Measurements from ENCODE around the gene DMXL1. TPM values are rescaled to one million over a fixed set of nuclear protein-coding genes. Genes with fewer than 3 reads are reported as not detected.

The DMXL1 gene
- total RNA-seq, 1 donor from 2014 or later: 56.5 TPM

DNA sequence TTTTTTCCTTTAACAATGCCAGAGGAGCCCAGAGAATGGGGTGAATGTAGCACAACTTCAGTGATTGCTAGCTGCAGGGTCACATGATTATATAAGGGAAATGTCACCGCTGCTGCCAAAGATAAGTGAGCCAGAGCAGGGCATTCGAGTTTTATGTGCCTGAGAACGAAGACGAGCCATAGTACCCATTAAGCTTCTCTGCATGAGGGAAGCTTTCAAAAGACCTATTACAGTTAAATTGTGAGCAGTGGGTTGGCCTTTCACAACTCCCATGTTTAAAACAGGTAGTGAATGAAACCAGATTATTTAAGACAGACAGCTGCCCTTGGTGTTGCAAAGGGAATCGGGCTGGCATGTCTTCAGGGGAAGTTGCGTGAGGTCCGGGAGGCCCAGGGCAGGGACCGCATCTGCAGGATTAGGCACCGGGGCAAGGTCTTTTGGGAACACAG lies 202.5 kb downstream of the DMXL1 start:
- Histone ChIP-seq H3K4me3 (no peak overlapping the region), H3K27ac (no peak overlapping the region), H3K9me3 (no peaks in the 10 kb centered on the region), H3K36me3 (no peaks in the 10 kb centered on the region), H3K4me1 (peaks cover 51% of the 10 kb centered on the region), H3K27me3 (no peaks in the 10 kb centered on the region)
- no peak for DNase-seq (ENCODE audit: extremely low spot score in 2 of 2)
- TF ChIP-seq POLR2AphosphoS5 (IDR thresholded peaks at IDR 0.05; ENCODE audit: insufficient read depth in 1 of 2, low read depth in 1 of 2): no peak
- TF ChIP-seq, protein P1, sequence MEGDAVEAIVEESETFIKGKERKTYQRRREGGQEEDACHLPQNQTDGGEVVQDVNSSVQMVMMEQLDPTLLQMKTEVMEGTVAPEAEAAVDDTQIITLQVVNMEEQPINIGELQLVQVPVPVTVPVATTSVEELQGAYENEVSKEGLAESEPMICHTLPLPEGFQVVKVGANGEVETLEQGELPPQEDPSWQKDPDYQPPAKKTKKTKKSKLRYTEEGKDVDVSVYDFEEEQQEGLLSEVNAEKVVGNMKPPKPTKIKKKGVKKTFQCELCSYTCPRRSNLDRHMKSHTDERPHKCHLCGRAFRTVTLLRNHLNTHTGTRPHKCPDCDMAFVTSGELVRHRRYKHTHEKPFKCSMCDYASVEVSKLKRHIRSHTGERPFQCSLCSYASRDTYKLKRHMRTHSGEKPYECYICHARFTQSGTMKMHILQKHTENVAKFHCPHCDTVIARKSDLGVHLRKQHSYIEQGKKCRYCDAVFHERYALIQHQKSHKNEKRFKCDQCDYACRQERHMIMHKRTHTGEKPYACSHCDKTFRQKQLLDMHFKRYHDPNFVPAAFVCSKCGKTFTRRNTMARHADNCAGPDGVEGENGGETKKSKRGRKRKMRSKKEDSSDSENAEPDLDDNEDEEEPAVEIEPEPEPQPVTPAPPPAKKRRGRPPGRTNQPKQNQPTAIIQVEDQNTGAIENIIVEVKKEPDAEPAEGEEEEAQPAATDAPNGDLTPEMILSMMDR (IDR thresholded peaks at IDR 0.05): no peak
- TF ChIP-seq POLR2A (IDR thresholded peaks at IDR 0.05): no peak
- intact Hi-C loops (cut with DNase I): loop anchor here (10.0 kb wide), 1 partner anchor 51 kb away; no protein-coding TSS in a partner anchor

DNA sequence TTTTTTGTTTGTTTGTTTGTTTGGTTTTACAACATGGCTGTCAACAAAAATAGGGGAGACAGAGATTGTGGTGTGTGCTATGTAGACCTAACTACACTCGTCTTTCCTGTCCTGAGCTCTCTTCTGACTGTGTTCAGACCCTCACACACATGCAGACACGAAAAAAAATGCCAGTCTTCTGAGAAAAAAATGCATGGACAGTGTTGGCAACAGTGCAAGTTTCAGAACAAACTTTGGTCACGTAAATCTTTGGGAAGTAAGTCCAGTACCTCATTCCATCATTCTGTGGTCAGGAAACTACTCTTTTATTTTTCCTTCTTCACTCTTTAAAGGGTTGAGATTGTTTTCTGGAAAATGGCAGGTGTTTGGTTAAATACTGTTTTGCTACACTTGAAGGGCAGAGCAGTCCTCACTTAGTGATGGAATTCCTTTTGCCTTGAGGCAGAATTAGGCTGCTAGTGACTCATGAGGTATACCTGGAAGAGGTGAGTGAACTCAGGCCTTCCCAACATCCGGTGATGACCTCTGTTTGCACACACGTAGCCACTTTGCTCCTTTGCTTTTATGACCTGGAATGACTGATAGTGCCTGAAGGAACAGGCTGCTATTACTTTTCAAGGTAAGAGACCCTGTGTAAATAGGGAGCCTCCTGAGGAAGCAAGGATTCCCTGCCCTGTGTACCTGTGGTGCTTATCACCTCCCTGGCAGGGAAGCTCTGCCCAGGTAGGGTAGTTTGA lies 203.3 kb downstream of the DMXL1 start:
- Histone ChIP-seq H3K27ac (peak overlapping the region; percentile 64), H3K27me3 (no peaks in the 10 kb centered on the region), H3K4me1 (peaks cover 52% of the 10 kb centered on the region), H3K4me3 (no peak overlapping the region), H3K36me3 (no peaks in the 10 kb centered on the region), H3K9me3 (no peaks in the 10 kb centered on the region)
- intact Hi-C loops (cut with DNase I): loop anchor here (10.0 kb wide), 1 partner anchor 51 kb away; no protein-coding TSS in a partner anchor
- TF ChIP-seq, protein P1 (IDR thresholded peaks at IDR 0.05): no peak
- no peak for TF ChIP-seq POLR2A (IDR thresholded peaks at IDR 0.05)
- no peak for TF ChIP-seq POLR2AphosphoS5 (IDR thresholded peaks at IDR 0.05; ENCODE audit: insufficient read depth in 1 of 2, low read depth in 1 of 2)
- no peak for DNase-seq (ENCODE audit: extremely low spot score in 2 of 2)

- TF ChIP-seq, protein P1 (IDR thresholded peaks at IDR 0.05): no peak
- no peak for TF ChIP-seq POLR2A (IDR thresholded peaks at IDR 0.05)
- no peak for TF ChIP-seq POLR2AphosphoS5 (IDR thresholded peaks at IDR 0.05; ENCODE audit: insufficient read depth in 1 of 2, low read depth in 1 of 2)
- Histone ChIP-seq H3K36me3 (no peaks in the 10 kb centered on the region), H3K4me3 (no peak overlapping the region), H3K4me1 (peaks cover 52% of the 10 kb centered on the region), H3K27ac (peak overlapping the region; percentile 64), H3K27me3 (no peaks in the 10 kb centered on the region), H3K9me3 (no peaks in the 10 kb centered on the region)
- intact Hi-C loops (cut with DNase I): loop anchor here (10.0 kb wide), 1 partner anchor 50 kb away; no protein-coding TSS in a partner anchor
- DNase-seq (ENCODE audit: extremely low spot score in 2 of 2): no peak
Observed at GRCh38 chr5:119274767-119275130, 203.9 kb downstream of the DMXL1 start.

- Histone ChIP-seq H3K27me3 (no peaks in the 10 kb centered on the region), H3K27ac (peak overlapping the region; percentile 64), H3K36me3 (no peaks in the 10 kb centered on the region), H3K4me1 (peaks cover 50% of the 10 kb centered on the region), H3K9me3 (no peaks in the 10 kb centered on the region), H3K4me3 (no peak overlapping the region)
- intact Hi-C loops (cut with DNase I): loop anchor here (10.0 kb wide), 1 partner anchor 50 kb away; no protein-coding TSS in a partner anchor
- no peak for DNase-seq (ENCODE audit: extremely low spot score in 2 of 2)
- TF ChIP-seq, protein P1 (IDR thresholded peaks at IDR 0.05): no peak
- no peak for TF ChIP-seq POLR2AphosphoS5 (IDR thresholded peaks at IDR 0.05; ENCODE audit: insufficient read depth in 1 of 2, low read depth in 1 of 2)
- TF ChIP-seq POLR2A (IDR thresholded peaks at IDR 0.05): no peak
Observed at GRCh38 chr5:119275146-119275545, 204.3 kb downstream of the DMXL1 start.

All from vagina (tissue), 2 donors.